ENCODE measurements around the gene DSC1.
"Not testable (repeated sequence)": the region's sequence is repeated elsewhere in the genome, so short reads cannot be mapped to it uniquely, and the experiment has no call there.

Gene DSC1

DNA sequence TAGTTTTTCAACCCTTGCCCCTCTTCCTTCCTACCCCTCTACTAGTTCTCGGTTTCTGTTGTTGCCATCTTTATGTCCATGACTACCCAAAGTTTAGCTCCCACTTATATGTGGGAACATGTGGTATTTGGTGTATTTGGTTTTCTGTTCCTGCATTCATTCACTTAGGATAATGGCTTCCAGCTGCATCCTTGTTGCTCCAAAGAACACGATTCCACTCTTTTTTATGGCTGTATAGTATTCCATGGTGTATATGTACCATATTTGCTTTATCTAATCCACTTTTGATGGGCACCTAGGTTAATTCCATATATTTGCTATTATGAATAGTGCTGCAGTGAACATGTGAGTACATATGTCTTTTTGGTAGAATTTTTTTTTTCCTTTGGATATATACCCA, 20.6 kb upstream of the DSC1 start:
- POLR2A ChIA-PET, result no interaction called here
- no peak for DNase-seq (ENCODE audit: extremely low spot score)
- no peak for TF ChIP-seq CTBP1 (IDR thresholded peaks at IDR 0.05; ENCODE audit: borderline replicate concordance)
- TF ChIP-seq, protein P1, sequence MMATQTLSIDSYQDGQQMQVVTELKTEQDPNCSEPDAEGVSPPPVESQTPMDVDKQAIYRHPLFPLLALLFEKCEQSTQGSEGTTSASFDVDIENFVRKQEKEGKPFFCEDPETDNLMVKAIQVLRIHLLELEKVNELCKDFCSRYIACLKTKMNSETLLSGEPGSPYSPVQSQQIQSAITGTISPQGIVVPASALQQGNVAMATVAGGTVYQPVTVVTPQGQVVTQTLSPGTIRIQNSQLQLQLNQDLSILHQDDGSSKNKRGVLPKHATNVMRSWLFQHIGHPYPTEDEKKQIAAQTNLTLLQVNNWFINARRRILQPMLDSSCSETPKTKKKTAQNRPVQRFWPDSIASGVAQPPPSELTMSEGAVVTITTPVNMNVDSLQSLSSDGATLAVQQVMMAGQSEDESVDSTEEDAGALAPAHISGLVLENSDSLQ (IDR thresholded peaks at IDR 0.05), result no peak
- TF ChIP-seq NFRKB (IDR thresholded peaks at IDR 0.05), result no peak
- TF ChIP-seq ARNT (IDR thresholded peaks at IDR 0.05), result no peak
- TF ChIP-seq HDGF (IDR thresholded peaks at IDR 0.05; ENCODE audit: borderline replicate concordance), result no peak
- no peak for TF ChIP-seq LEF1 (IDR thresholded peaks at IDR 0.05; ENCODE audit: borderline replicate concordance)
- no peak for TF ChIP-seq TARDBP (IDR thresholded peaks at IDR 0.05)
- no peak for TF ChIP-seq FOXM1 (IDR thresholded peaks at IDR 0.05; ENCODE audit: borderline replicate concordance)
- TF ChIP-seq BHLHE40 (IDR thresholded peaks at IDR 0.05; ENCODE audit: borderline replicate concordance), result no peak
- CTCF ChIA-PET, result no interaction called here

DNA sequence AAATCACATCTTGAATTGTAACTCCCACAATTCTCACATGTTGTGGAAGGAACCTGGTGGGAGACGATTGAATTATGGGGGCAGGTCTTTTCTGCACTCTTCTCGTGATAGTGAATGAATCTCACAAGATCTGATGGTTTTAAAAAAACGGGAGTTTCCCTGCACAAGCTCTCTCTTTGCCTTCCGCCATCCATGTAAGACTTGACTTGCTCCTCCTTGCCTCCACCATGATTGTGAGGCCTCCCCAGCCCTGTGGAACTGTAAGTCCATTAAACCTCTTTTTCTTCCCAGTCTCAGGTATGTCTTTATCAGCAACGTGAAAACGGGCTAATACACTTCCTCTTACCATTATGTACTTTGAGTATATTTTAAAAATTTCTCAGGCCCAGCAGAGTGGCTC, 14.7 kb upstream of the DSC1 start:
- CTCF ChIA-PET; DNase-seq (ENCODE audit: extremely low spot score); POLR2A ChIA-PET: not testable (repeated sequence)

DNA sequence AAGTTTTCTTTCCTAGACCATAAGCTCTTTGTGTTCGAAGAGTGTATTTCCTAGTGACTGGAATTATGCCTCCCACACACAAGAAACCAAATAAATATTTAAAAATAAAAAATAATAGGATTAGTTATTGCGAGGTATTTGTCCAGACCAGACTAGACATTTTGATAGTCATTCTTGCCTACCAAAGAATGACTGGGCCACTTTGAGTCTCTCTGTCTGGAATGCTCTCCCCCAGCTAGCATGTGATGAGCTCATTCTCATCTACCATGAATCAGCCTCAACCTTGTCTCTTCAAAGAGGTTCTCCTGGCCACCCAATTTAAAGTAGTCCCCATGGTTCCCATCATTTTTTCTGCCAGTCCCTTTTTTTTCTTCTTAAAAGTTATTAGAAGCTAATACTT, 13.9 kb upstream of the DSC1 start:
- DNase-seq (ENCODE audit: extremely low spot score), result no peak
- TF ChIP-seq SP1 (IDR thresholded peaks at IDR 0.05) (no peak), HDGF (IDR thresholded peaks at IDR 0.05; ENCODE audit: borderline replicate concordance) (no peak), CTBP1 (IDR thresholded peaks at IDR 0.05; ENCODE audit: borderline replicate concordance) (no peak), ELF4 (IDR thresholded peaks at IDR 0.05) (no peak), L3MBTL2 (conservative IDR thresholded peaks at IDR 0.05) (no peak), LEF1 (IDR thresholded peaks at IDR 0.05; ENCODE audit: borderline replicate concordance) (no peak), NFRKB (IDR thresholded peaks at IDR 0.05) (no peak), ZNF384 (IDR thresholded peaks at IDR 0.05) (no peak), FOXM1 (IDR thresholded peaks at IDR 0.05; ENCODE audit: borderline replicate concordance) (no peak)
- TF ChIP-seq, protein P1 (IDR thresholded peaks at IDR 0.05), result no peak
- ChIA-PET CTCF (no interaction called here), POLR2A (no interaction called here)

DNA sequence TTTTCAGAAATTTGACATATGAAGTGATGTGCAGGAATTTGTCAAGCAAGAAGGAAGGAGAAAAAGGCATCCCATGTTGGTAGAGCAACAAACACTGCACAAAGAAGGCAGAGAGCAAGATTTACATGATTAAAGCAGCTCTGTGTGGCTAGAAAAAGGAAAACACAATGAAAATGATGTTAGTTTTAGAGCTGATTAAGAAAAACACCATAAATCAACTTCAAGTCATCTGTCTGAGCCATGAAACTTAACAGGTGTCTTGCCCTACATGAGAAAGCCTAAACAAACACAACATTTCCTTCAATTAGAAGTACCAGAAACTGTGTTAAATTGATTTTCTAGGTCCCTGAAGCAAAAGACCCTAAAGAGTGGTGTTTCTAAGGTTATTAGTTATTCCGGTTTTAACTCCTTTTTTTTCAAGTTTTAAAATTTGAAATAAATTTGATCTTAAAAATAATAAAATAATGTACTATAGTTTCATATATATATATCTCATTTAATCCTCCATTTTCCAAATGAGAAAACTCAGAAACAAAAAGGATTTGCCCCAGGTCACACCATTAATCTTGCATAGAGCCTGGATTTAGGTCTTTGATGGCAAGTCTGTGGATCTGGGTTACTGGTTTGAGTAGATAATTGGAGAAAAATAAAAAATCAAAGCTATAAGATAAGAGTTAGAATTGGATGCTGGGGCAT, 8.6 kb upstream of the DSC1 start:
- CTCF ChIA-PET, result no interaction called here
- no peak for DNase-seq (ENCODE audit: extremely low spot score)
- POLR2A ChIA-PET, result interaction anchor here (1.0 kb wide), 1 partner anchor 129 kb away, joined by 3 read pairs; the partner anchor contains the start of gene DSC3
- TF ChIP-seq NFRKB (IDR thresholded peaks at IDR 0.05), result no peak
- TF ChIP-seq, protein P1 (IDR thresholded peaks at IDR 0.05), result peak; percentile 78

DNA sequence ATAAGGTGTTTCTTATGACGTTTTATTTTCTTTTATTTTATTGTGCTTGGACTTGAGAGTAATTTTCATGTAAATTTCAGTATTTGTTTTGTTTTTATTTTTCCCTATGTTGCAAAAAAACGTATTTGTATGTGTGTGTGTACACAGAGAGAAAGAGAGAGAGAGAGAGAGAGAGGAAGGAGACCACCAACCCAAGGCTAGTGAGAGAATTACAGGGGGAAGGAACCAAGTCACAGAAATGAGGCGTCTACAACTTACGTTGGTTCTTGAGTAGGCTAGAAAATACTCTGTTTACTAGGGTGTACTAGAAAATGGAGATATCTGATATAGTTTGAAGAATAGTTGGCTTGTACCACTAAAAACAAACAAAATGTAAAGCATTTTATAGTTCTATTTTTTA, 7.7 kb upstream of the DSC1 start:
- TF ChIP-seq BHLHE40 (IDR thresholded peaks at IDR 0.05; ENCODE audit: borderline replicate concordance) (no peak), TARDBP (IDR thresholded peaks at IDR 0.05) (no peak), LEF1 (IDR thresholded peaks at IDR 0.05; ENCODE audit: borderline replicate concordance) (no peak), L3MBTL2 (conservative IDR thresholded peaks at IDR 0.05) (no peak), SP1 (IDR thresholded peaks at IDR 0.05) (no peak), HDGF (IDR thresholded peaks at IDR 0.05; ENCODE audit: borderline replicate concordance) (no peak), ZNF384 (IDR thresholded peaks at IDR 0.05) (no peak), ELF4 (IDR thresholded peaks at IDR 0.05) (no peak)
- CTCF ChIA-PET, result no interaction called here
- DNase-seq (ENCODE audit: extremely low spot score), result no peak
- POLR2A ChIA-PET, result no interaction called here

DNA sequence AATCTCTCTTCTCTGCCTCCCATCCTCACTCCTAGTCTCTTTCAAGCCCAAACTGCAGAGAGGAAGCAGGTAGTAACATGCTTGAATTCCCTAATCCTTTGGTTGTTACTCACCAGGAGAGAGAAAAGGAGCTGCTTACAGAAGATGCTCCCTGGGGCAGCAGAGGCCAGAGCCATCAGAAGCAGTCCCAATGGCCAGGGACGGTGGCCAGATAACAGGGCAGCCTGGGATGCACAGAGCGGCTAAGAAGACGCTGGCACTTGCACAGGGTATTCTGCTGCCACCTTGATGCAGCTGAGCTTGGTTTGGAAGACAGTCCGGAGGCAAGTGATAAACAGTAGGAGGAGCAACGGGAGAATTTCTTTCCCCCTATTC, 250 bp downstream of the DSC1 start:
- CTCF ChIA-PET, result no interaction called here
- POLR2A ChIA-PET, result no interaction called here
- no peak for DNase-seq (ENCODE audit: extremely low spot score)
- no peak for TF ChIP-seq FOXK2 (IDR thresholded peaks at IDR 0.05)
- no peak for TF ChIP-seq FOXA1 (IDR thresholded peaks at IDR 0.05)
- no peak for TF ChIP-seq HDGF (IDR thresholded peaks at IDR 0.05; ENCODE audit: borderline replicate concordance)
- TF ChIP-seq FOXM1 (IDR thresholded peaks at IDR 0.05; ENCODE audit: borderline replicate concordance), result no peak
- TF ChIP-seq ELF4 (IDR thresholded peaks at IDR 0.05), result no peak
- TF ChIP-seq ZNF384 (IDR thresholded peaks at IDR 0.05), result no peak
- TF ChIP-seq NFRKB (IDR thresholded peaks at IDR 0.05), result no peak
- no peak for TF ChIP-seq SUZ12 (IDR thresholded peaks at IDR 0.05)
- no peak for TF ChIP-seq L3MBTL2 (conservative IDR thresholded peaks at IDR 0.05)
- TF ChIP-seq, protein P1 (IDR thresholded peaks at IDR 0.05), result no peak
- TF ChIP-seq LEF1 (IDR thresholded peaks at IDR 0.05; ENCODE audit: borderline replicate concordance), result no peak
- TF ChIP-seq SP1 (IDR thresholded peaks at IDR 0.05), result no peak
- no peak for TF ChIP-seq CTBP1 (IDR thresholded peaks at IDR 0.05; ENCODE audit: borderline replicate concordance)
